Mesenchymal stem cell (in vitro differentiated cells and primary cell): ENCODE measurements around the gene IFIT3.
A peak's percentile ranks its signal among the peaks of the same experiment; 100 is the strongest.
"Not testable (repeated sequence)": the region's sequence is repeated elsewhere in the genome, so short reads cannot be mapped to it uniquely, and the experiment has no call there.

Source experiments
- DNase-seq: peaks from one replicate; pipeline ENCODE4 v3.0.0-alpha.2; 2013
- H2AFZ ChIP-seq: one replicate; pipeline ENCODE4 v1.6.1; 2013; ENCODE audit warnings: low read depth, mild to moderate bottlenecking, control low read depth, inconsistent platforms, low read length, moderate library complexity
- H2AK5ac ChIP-seq: 2 replicates; pipeline ENCODE4 v1.6.1; 2013; ENCODE audit warnings: low read length, moderate library complexity, mild to moderate bottlenecking, inconsistent platforms; ENCODE audit not compliant: severe bottlenecking
- H2BK120ac ChIP-seq: one replicate; pipeline ENCODE4 v1.6.1; 2013; ENCODE audit warnings: low read depth, mild to moderate bottlenecking, inconsistent platforms, low read length, moderate library complexity
- H2BK12ac ChIP-seq, 2 experiments: one replicate each; pipeline ENCODE4 v1.6.1; 2013; ENCODE audit warnings: inconsistent platforms in 2 of 2, low read length in 2 of 2, mild to moderate bottlenecking in 2 of 2, moderate library complexity in 2 of 2, control low read depth in 1 of 2
- H2BK15ac ChIP-seq: one replicate; pipeline ENCODE4 v1.6.1; 2013; ENCODE audit warnings: mild to moderate bottlenecking, low read depth, inconsistent platforms; ENCODE audit not compliant: poor library complexity, severe bottlenecking
- H2BK5ac ChIP-seq: 2 replicates; pipeline ENCODE4 v1.6.1; 2013; ENCODE audit warnings: low read depth, mild to moderate bottlenecking, low read length, control low read depth, inconsistent platforms; ENCODE audit not compliant: poor library complexity, severe bottlenecking
- H3K14ac ChIP-seq, 2 experiments: one replicate each; pipeline ENCODE4 v1.6.1; 2013; ENCODE audit warnings: inconsistent platforms in 2 of 2, low read length in 2 of 2, control low read depth in 1 of 2, mild to moderate bottlenecking in 1 of 2, moderate library complexity in 1 of 2
- H3K18ac ChIP-seq, 2 experiments: one replicate each; pipeline ENCODE4 v1.6.1; 2013; ENCODE audit warnings: inconsistent platforms in 2 of 2, low read length in 2 of 2, control low read depth in 1 of 2, low read depth in 1 of 2, mild to moderate bottlenecking in 1 of 2
- H3K23ac ChIP-seq, 2 experiments: one replicate each; pipeline ENCODE4 v1.6.1; 2013; ENCODE audit warnings: inconsistent platforms in 2 of 2, low read length in 2 of 2, mild to moderate bottlenecking in 2 of 2, moderate library complexity in 2 of 2, control low read depth in 1 of 2
- H3K27ac ChIP-seq: 2 replicates; pipeline ENCODE4 v1.5.1; 2013; ENCODE audit warnings: mild to moderate bottlenecking, moderate library complexity, low read length, control low read depth, inconsistent platforms; ENCODE audit not compliant: poor library complexity, severe bottlenecking
- H3K27me3 ChIP-seq, 2 experiments: 2 replicates each; pipeline versions ENCODE4 v1.6.1 to v1.7.0; 2013; ENCODE audit warnings: low read length in 2 of 2, mild to moderate bottlenecking in 2 of 2, moderate library complexity in 2 of 2, control low read depth in 1 of 2, inconsistent platforms in 1 of 2; ENCODE audit not compliant: control insufficient read depth in 1 of 2, insufficient read depth in 1 of 2
- H3K36me3 ChIP-seq, 2 experiments: 2 replicates each; pipeline versions ENCODE4 v1.6.1 to v1.7.0; 2013; ENCODE audit warnings: low read length in 2 of 2, control low read depth in 1 of 2, inconsistent platforms in 1 of 2, low read depth in 1 of 2, mild to moderate bottlenecking in 1 of 2; ENCODE audit not compliant: insufficient read depth in 2 of 2, control insufficient read depth in 1 of 2
- H3K4ac ChIP-seq, 2 experiments: one replicate each; pipeline ENCODE4 v1.6.1; 2013; ENCODE audit warnings: inconsistent platforms in 2 of 2, low read length in 2 of 2, mild to moderate bottlenecking in 2 of 2, moderate library complexity in 2 of 2, control low read depth in 1 of 2, low read depth in 1 of 2
- H3K4me1 ChIP-seq: 2 replicates; pipeline ENCODE4 v1.6.1; 2013; ENCODE audit warnings: low read depth, low read length, control low read depth; ENCODE audit not compliant: control insufficient read depth, insufficient read depth
- H3K4me2 ChIP-seq: 2 replicates; pipeline ENCODE4 v1.6.1; 2013; ENCODE audit warnings: low read length, mild to moderate bottlenecking, inconsistent platforms; ENCODE audit not compliant: poor library complexity, severe bottlenecking
- H3K4me3 ChIP-seq, 2 experiments: 2 replicates each; pipeline versions ENCODE4 v1.5.1 to v1.7.0; 2013; ENCODE audit warnings: low read length in 2 of 2, mild to moderate bottlenecking in 2 of 2, control low read depth in 1 of 2, low read depth in 1 of 2; ENCODE audit not compliant: insufficient read depth in 1 of 2
- H3K79me1 ChIP-seq: replicated peaks from 2 replicates; pipeline ENCODE4 v1.6.1; 2013; ENCODE audit warnings: mild to moderate bottlenecking, control low read depth, low read length, inconsistent platforms; ENCODE audit not compliant: poor library complexity, severe bottlenecking
- H3K9ac ChIP-seq: 2 replicates; pipeline ENCODE4 v1.7.0; 2013; ENCODE audit warnings: mild to moderate bottlenecking, low read length, moderate library complexity
- H3K9me3 ChIP-seq: 2 replicates; pipeline ENCODE4 v1.7.0; 2013; ENCODE audit warnings: mild to moderate bottlenecking, low read length; ENCODE audit not compliant: control insufficient read depth
- H4K8ac ChIP-seq: one replicate; pipeline ENCODE4 v1.6.1; 2013; ENCODE audit warnings: inconsistent platforms, mild to moderate bottlenecking, low read length, moderate library complexity
- H4K91ac ChIP-seq: one replicate; pipeline ENCODE4 v1.6.1; 2013; ENCODE audit warnings: mild to moderate bottlenecking, low read length, inconsistent platforms
- WGBS: methylation state at CpG from one replicate; pipeline ENCODE4 v1.1.7; 2013; ENCODE audit warnings: mixed read lengths; 5-methylcytosine and 5-hydroxymethylcytosine counted together

IFIT3 gene

DNA sequence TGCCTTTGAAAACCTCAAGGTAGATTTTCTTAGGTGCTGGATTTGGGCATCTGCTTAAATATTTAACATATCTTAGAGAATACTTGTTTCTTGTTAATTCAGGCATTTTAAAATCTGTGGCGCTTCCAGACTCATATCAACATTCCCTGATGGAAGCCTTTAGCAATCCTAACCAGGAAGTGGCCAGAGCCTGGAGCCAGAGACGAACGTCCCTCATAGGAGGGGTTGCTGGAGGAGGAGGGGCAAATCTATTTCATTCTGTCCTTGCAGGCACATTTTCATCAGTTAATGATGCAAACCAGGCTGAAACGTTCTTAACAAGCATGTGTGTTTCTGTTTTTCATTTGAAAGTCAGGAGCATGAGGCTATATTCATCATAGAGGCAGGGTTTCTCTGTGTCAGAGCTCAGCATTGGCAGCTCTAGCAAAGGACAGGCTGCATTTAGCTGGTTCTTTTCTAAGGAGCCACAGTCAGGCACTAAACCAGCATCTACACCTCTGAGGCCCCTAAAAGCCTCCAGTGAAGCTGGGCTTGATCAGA, 43.8 kb upstream of the IFIT3 start:
- Histone ChIP-seq H3K36me3 (no peaks in the 10 kb centered on the region), H3K4me3 (peak overlapping the region in 1 of 2 experiments; percentile 51), H3K18ac (peak overlapping the region in 1 of 2 experiments; percentile 37), H3K27me3 (no peaks in the 10 kb centered on the region), H2BK120ac (peak overlapping the region; percentile 54), H3K4ac (peak overlapping the region; percentile 49 to 94), H3K79me1 (no peaks in the 10 kb centered on the region), H2AFZ (no peak overlapping the region), H3K9ac (peak overlapping the region; percentile 90), H3K27ac (peak overlapping the region; percentile 99), H2BK12ac (no peak overlapping the region), H2BK15ac (no peak overlapping the region), H2BK5ac (peak overlapping the region; percentile 87), H2AK5ac (no peak overlapping the region), H3K14ac (peak overlapping the region in 1 of 2 experiments; percentile 3), H4K91ac (no peak overlapping the region), H3K23ac (no peak overlapping the region), H3K4me1 (peaks cover 10% of the 10 kb centered on the region), H4K8ac (peak overlapping the region; percentile 91), H3K4me2 (peak overlapping the region; percentile 50), H3K9me3 (no peaks in the 10 kb centered on the region)
- WGBS = 0% methylated on average over 3 of the region's 4 CpGs
- peak; percentile 87 for DNase-seq

- Histone ChIP-seq H2BK5ac (peak overlapping the region; percentile 73), H3K14ac (peak overlapping the region in 1 of 2 experiments; percentile 15), H4K91ac (peak overlapping the region; percentile 39), H3K18ac (peak overlapping the region; percentile 52 to 54), H3K4me1 (peaks cover 10% of the 10 kb centered on the region), H3K4me2 (peak overlapping the region; percentile 50), H2AK5ac (peak overlapping the region; percentile 73), H3K9ac (peak overlapping the region; percentile 90), H3K27ac (peak overlapping the region; percentile 87)
- 80% methylated on average over 6 of the region's 6 CpGs for WGBS
- H3K27me3 ChIP-seq, H2BK12ac ChIP-seq, DNase-seq, H2BK120ac ChIP-seq, H3K36me3 ChIP-seq, H2BK15ac ChIP-seq, H3K4ac ChIP-seq, H3K4me3 ChIP-seq, H2AFZ ChIP-seq, H3K23ac ChIP-seq, H4K8ac ChIP-seq, H3K79me1 ChIP-seq, H3K9me3 ChIP-seq: not testable (repeated sequence)
Observed at GRCh38 chr10:89284711-89285110, 43.1 kb upstream of the IFIT3 start.

- H3K27me3 ChIP-seq, H2AFZ ChIP-seq, H3K14ac ChIP-seq, H3K23ac ChIP-seq, H2BK5ac ChIP-seq, H4K91ac ChIP-seq, H2BK15ac ChIP-seq, H3K36me3 ChIP-seq, H2BK120ac ChIP-seq, H3K4me3 ChIP-seq, DNase-seq, H3K4ac ChIP-seq, H3K79me1 ChIP-seq, H3K9me3 ChIP-seq: not testable (repeated sequence)
- 67% methylated on average over 4 of the region's 4 CpGs for WGBS
- H4K8ac ChIP-seq = peak overlapping the region; percentile 54
- peaks cover 10% of the 10 kb centered on the region for H3K4me1 ChIP-seq
- peak overlapping the region in 1 of 2 experiments; percentile 48 for H2BK12ac ChIP-seq
- peak overlapping the region; percentile 90 for H3K9ac ChIP-seq
- peak overlapping the region; percentile 34 for H3K4me2 ChIP-seq
- H2AK5ac ChIP-seq = peak overlapping the region; percentile 54
- peak overlapping the region in 1 of 2 experiments; percentile 68 for H3K18ac ChIP-seq
- peak overlapping the region; percentile 87 for H3K27ac ChIP-seq
Observed at GRCh38 chr10:89285303-89285702, 42.5 kb upstream of the IFIT3 start.

DNA sequence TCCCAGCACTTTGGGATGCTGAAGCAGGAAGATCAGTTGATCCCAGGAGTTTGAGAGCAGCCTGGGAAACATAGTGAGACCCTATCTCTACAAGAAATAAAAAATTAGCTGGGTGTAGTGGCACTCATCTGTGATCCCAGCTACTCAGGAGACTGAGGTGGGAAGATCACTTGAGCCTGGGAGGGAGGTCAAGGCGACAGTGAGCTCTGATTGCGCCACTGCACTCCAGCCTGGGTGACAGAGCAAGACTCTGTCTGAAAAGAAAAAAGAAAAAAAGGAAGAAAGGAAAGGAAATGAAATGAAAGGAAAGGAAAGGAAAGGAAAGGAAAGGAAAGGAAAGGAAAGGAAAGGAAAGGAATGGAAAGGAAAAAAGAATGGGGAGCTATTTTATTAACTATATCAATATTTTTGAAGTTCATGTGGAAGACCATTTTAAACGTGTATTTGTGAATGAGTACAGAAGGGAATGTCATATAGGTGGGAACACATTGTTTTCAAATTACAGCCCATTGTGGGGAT, 33.0 kb upstream of the IFIT3 start:
- no peak overlapping the region for H2AFZ ChIP-seq
- H3K36me3 ChIP-seq = no peaks in the 10 kb centered on the region
- H3K4me2 ChIP-seq = no peak overlapping the region
- H3K4me1 ChIP-seq = peaks cover 3% of the 10 kb centered on the region
- H3K9me3 ChIP-seq = peaks cover 5% of the 10 kb centered on the region
- H2BK12ac ChIP-seq = no peak overlapping the region
- no peak for DNase-seq
- H4K8ac ChIP-seq = no peak overlapping the region
- no peak overlapping the region for H2BK120ac ChIP-seq
- H3K4me3 ChIP-seq = no peak overlapping the region
- H3K4ac ChIP-seq = no peak overlapping the region
- WGBS = 92% methylated on average over 3 of the region's 3 CpGs
- H4K91ac ChIP-seq = no peak overlapping the region
- no peak overlapping the region for H2AK5ac ChIP-seq
- H3K79me1 ChIP-seq = no peaks in the 10 kb centered on the region
- no peak overlapping the region for H3K18ac ChIP-seq
- no peak overlapping the region for H3K9ac ChIP-seq
- H3K14ac ChIP-seq = no peak overlapping the region
- no peak overlapping the region for H2BK15ac ChIP-seq
- no peak overlapping the region for H3K27ac ChIP-seq
- no peak overlapping the region for H3K23ac ChIP-seq
- no peak overlapping the region for H2BK5ac ChIP-seq
- H3K27me3 ChIP-seq = no peaks in the 10 kb centered on the region
